WI38 (cell line): Measurements from ENCODE around the gene ASTL.

ENCODE experiments used
- H3K4me3 ChIP-seq: 2 replicates; pipeline ENCODE4 v1.5.1; 2011; ENCODE audit warnings: low read depth, mild to moderate bottlenecking, control low read depth, low read length
- TF ChIP-seq, protein P1 (sequence below): IDR thresholded peaks from 2 replicates; pipeline ENCODE4 v1.5.1; 2012; ENCODE audit warnings: low read depth, mild to moderate bottlenecking, control low read depth, low read length

The ASTL gene

DNA sequence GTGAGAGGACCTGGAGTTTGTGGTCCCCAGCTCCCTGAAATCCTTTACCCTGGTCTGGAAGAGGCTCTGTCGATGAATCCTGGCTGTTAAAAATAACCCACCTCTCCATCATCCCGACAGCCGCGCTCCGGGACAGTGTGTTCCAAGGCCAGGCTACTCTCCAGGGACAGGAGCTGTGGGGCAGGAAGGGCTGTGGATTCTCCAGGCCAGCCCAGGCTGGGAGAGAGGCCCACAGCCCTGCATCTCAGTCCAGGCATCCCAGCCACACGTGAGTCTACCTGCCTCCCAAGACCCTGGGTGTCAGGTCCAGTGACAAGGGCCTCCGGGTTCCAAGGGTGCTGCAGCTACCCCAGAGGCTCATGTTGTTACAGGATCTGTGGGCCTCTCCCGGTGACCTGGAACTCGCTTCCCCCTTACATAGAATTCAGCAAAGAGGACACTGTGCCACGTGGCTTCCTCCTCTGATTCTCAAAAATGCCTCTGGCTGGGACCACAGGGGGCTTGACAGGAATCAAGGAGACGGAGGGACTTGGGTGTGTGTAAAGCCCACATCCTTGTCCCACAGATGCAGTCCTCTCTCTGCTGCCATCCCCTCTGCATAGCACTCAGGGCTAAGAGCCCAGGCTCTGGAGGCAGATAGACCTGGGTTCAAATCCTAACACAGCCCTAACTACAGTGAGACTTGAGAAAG lies 39.3 kb downstream of the ASTL start:
- TF ChIP-seq, protein P1, sequence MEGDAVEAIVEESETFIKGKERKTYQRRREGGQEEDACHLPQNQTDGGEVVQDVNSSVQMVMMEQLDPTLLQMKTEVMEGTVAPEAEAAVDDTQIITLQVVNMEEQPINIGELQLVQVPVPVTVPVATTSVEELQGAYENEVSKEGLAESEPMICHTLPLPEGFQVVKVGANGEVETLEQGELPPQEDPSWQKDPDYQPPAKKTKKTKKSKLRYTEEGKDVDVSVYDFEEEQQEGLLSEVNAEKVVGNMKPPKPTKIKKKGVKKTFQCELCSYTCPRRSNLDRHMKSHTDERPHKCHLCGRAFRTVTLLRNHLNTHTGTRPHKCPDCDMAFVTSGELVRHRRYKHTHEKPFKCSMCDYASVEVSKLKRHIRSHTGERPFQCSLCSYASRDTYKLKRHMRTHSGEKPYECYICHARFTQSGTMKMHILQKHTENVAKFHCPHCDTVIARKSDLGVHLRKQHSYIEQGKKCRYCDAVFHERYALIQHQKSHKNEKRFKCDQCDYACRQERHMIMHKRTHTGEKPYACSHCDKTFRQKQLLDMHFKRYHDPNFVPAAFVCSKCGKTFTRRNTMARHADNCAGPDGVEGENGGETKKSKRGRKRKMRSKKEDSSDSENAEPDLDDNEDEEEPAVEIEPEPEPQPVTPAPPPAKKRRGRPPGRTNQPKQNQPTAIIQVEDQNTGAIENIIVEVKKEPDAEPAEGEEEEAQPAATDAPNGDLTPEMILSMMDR: no peak
- H3K4me3 ChIP-seq: no peak overlapping the region

DNA sequence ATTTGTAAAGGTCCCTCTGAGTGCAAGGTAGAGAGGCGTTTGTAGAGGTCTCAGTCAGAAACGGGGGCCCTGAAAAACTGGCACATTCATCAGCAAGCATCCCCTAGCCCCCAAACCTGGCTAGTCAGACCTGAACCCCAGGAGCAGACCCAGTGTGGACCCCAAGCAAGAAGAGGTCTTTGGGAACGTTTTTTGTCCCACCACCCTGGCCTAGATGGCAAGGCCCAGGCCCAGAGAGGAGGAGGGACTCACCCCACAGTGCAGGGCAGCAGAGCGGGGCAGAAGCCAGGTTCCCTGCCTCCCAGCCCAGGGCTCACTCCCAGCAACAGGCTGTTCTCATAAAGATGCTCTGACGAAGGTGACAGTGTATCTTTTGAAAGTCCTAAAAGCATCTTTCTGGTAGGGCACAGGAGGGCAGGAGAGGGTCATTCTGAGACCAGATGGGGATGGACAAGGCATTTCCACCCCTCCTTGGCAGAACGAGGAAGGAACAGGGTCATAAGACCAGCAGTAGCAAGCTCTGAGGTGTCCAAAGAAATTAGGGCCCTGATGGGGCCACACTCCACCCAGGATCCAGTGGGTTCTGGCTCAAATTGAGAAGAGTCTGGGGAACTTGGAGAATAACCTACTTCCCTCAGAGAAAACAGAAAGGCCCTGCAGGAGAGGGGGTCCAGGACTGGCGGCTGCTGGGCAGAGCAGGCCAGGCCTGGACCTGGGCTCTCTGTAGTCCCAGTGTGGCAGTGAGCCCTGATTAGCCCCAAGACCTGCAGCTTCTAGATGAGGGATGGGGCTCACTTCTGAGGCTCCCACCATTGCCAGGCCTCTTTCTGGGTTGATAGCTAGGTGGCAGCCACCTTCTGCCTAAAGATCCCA lies 40.1 kb downstream of the ASTL start:
- no peak overlapping the region for H3K4me3 ChIP-seq
- TF ChIP-seq, protein P1: no peak

- TF ChIP-seq, protein P1: no peak
- H3K4me3 ChIP-seq: no peak overlapping the region
Measured at GRCh38 chr2:96097441-96097840, 40.9 kb downstream of the ASTL start.

GRCh38 chr2:96095116-96095636 lies 43.1 kb downstream of the ASTL start:
- H3K4me3 ChIP-seq: no peak overlapping the region
- TF ChIP-seq, protein P1: no peak

DNA sequence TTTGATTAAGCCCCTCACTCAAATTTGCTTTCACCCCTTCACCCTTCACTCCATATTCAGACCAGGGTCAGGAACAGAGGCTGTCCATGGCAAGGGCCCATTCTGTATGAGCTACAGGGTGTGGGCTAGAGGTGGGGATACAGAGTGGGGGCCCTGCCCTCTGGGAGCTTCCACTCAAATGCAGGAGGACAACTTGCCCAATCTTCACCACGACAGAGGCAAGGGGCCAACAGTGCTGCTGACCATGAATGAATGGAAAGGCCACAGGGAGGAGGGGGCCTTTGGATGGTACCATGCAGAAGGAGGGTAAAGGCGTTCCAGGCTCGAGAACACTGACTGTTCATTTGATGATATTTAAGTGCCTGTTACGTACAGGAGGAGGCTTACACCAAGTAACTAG lies 44.8 kb downstream of the ASTL start:
- H3K4me3 ChIP-seq: no peak overlapping the region
- TF ChIP-seq, protein P1: no peak

- TF ChIP-seq, protein P1: no peak
- no peak overlapping the region for H3K4me3 ChIP-seq
Measured at GRCh38 chr2:96092951-96093350, 45.4 kb downstream of the ASTL start.

GRCh38 chr2:96092573-96092877 lies 45.8 kb downstream of the ASTL start:
- TF ChIP-seq, protein P1: no peak

More at GRCh38 chr2:96092573-96092877, 45.8 kb downstream of the ASTL start:
- H3K4me3 ChIP-seq: no peak overlapping the region
